Activated CD4-positive, alpha-beta T cell treated with anti-CD3 and anti-CD28 coated beads for 4 hours (primary cell): ENCODE results near the gene SNURF.
"Not testable (repeated sequence)": the region's sequence is repeated elsewhere in the genome, so short reads cannot be mapped to it uniquely, and the experiment has no call there.

Experiments
- DNase-seq, 2 donors: peaks; one replicate each; pipeline ENCODE4 v3.0.0-alpha.2; 2020

SNURF gene

GRCh38 chr15:24971772-24972171, 17.0 kb downstream of the SNURF start:
- no peak for DNase-seq

- DNase-seq: not testable (repeated sequence)
Measured at GRCh38 chr15:24972707-24973106, 17.9 kb downstream of the SNURF start.

DNA sequence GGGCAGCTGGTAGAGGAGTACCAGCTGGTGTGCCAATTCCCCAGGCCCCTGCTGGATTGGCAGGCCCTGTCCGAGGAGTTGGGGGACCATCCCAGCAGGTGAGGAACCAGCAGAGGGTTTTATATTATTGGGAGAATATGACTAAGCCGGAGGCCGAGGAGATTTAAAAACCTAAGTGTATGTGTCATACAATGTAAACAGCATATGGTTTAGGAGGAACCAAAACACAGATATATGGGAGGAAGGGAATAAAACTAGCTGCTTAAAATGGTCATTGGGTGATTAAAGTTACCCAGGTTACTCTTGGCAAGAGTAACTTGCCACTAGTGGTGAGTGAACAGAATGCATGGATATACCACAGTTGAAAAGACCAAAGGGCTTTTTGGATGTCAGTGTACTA, 22.1 kb downstream of the SNURF start:
- no peak for DNase-seq

DNA sequence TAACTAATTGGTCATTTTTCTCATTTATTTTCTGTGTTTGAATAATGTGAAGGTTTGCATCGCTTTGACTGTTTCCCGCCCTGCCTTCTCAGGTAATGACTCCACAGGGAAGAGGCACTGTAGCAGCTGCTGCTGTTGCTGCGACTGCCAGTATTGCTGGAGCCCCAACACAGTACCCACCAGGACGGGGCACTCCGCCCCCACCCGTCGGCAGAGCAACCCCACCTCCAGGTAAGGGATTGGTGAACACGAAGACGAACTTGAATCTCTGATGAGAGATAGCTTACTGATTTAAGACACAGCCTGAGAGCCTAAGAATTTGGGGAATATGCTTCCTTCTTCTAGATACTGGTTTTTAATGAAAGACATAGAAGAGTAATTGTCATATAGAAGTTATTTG, 22.9 kb downstream of the SNURF start:
- DNase-seq: no peak

DNA sequence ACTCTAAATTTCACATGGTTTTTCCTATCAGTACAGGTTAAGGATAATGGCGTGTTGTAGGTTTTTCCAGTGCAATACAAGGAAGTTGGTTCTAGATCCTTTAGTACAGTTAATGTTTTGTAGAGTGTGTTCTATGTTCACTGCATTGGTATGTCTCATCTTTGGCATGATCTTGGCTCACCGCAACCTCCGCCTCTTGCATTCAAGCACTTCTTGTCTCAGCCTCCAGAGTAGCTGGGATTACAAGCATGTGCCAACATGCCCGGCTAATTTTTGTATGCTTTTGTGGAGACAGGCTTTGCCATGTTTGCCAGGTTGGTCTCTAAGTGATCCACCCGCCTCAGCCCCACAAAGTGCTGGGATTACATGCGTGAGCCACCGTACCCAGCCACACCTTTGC, 30.4 kb downstream of the SNURF start:
- no peak for DNase-seq

- no peak for DNase-seq
Measured at GRCh38 chr15:24986653-24987052, 31.9 kb downstream of the SNURF start.
